Measurements from ENCODE around the gene HK2. TPM values are rescaled to one million over a fixed set of nuclear protein-coding genes. Genes with fewer than 3 reads are reported as not detected.
"Not testable (repeated sequence)": the region's sequence is repeated elsewhere in the genome, so short reads cannot be mapped to it uniquely, and the experiment has no call there.

The HK2 gene
- total RNA-seq, 2 experiments from 2014 or later: 42.6 to 44.7 TPM

- H3K27ac Mint-ChIP-seq: no peak overlapping the region
- DNase-seq (no peak), ATAC-seq (no peak)
- no peaks in the 10 kb centered on the region for H3K9me3 Mint-ChIP-seq (ENCODE audit: insufficient read depth)
- no peaks in the 10 kb centered on the region for H3K4me1 Mint-ChIP-seq (ENCODE audit: low read depth)
- H3K36me3 Mint-ChIP-seq (ENCODE audit: low read depth): peaks cover 73% of the 10 kb centered on the region
- CTCF ChIA-PET: no interaction called here
- H3K4me3 Mint-ChIP-seq: no peak overlapping the region
- H3K27me3 Mint-ChIP-seq (ENCODE audit: low read depth): no peaks in the 10 kb centered on the region
- POLR2A ChIA-PET: no interaction called here
These were observed 58.7 kb downstream of the HK2 start for GRCh38 chr2:74892609-74893008.

DNA sequence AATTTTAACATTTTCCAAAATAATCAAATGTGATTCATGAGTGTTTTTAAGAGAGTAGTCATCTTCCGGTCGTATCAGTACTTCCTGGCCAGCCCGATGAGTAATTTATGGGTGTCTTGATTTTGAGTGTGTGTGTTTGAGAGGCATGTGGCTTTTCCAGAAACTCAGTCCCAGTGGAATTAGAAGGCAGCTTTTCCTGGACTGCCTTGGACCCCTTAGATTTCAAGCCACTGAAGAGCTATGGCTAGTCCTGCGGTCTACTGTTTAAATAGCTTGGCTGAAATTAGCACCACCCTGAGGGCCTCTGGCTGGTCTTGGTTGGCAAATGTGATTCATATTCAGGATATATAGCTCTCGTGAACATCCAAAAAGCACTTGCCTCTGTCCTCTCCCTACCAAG lies 59.4 kb downstream of the HK2 start:
- H3K27ac Mint-ChIP-seq: no peak overlapping the region
- ChIA-PET POLR2A (no interaction called here), CTCF (no interaction called here)
- no peak overlapping the region for H3K4me3 Mint-ChIP-seq
- H3K36me3 Mint-ChIP-seq (ENCODE audit: low read depth): peaks cover 71% of the 10 kb centered on the region
- H3K9me3 Mint-ChIP-seq (ENCODE audit: insufficient read depth): no peaks in the 10 kb centered on the region
- no peak for DNase-seq
- ATAC-seq: no peak
- H3K4me1 Mint-ChIP-seq (ENCODE audit: low read depth): no peaks in the 10 kb centered on the region
- no peaks in the 10 kb centered on the region for H3K27me3 Mint-ChIP-seq (ENCODE audit: low read depth)

DNA sequence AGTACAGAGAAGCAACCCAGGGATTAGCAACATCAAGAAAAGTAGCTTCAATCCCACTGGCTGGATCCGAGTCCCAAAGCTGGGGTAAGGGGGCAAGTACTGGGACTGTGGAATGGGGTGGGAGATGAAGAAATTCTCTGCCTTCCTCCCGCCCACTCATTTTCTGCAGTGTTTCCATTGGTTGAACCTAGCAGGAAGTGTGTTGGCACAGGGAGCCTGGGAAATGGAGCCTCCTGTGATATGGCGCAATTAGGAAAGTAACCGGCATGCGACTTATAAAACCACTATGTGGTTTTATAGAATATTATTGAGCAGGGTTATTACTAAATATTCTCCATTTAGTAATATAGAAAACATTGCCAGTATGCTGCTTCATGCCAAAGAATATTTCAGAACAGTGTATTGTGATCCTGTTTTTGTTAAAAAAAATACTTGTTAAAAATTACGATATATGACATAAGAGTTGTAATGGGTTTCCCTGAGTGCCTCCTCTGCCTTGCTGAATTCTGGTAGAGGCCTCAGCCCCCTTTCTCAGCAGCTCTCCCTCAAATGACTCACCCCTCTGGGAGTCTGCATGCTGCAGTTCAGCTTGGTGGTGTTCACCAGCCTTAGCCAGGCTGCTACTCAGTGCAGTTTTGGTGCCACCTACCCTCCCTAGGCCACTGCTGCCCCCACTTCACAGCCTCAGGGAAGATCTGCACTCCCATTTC lies 60.5 kb downstream of the HK2 start:
- ATAC-seq: no peak
- H3K27ac Mint-ChIP-seq: no peak overlapping the region
- no peak overlapping the region for H3K4me3 Mint-ChIP-seq
- ChIA-PET POLR2A (no interaction called here), CTCF (no interaction called here)
- no peak for DNase-seq
- H3K9me3 Mint-ChIP-seq (ENCODE audit: insufficient read depth): no peaks in the 10 kb centered on the region
- peaks cover 69% of the 10 kb centered on the region for H3K36me3 Mint-ChIP-seq (ENCODE audit: low read depth)
- H3K27me3 Mint-ChIP-seq (ENCODE audit: low read depth): no peaks in the 10 kb centered on the region
- H3K4me1 Mint-ChIP-seq (ENCODE audit: low read depth): no peaks in the 10 kb centered on the region

DNA sequence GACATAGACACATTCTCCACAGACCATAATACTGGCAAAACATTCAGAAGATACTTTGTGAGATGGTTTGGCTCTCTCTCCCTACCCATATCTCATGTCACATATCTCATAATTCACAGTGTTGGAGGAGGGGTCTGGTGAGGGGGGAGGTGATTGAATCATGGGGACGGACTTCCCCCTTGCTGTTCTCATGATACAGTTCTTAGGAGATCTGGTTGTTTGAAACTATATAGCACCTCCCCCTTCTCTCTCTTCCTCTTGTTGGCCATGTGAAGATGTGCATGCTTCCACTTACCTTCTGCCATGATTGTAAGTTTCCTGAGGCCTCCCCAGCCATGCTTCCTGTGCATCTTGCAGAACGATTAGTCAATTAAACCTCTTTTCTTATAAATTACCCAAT lies 61.1 kb downstream of the HK2 start:
- no peak for DNase-seq
- Mint-ChIP-seq H3K9me3 (ENCODE audit: insufficient read depth) (no peaks in the 10 kb centered on the region), H3K27ac (no peak overlapping the region), H3K4me1 (ENCODE audit: low read depth) (no peaks in the 10 kb centered on the region), H3K27me3 (ENCODE audit: low read depth) (no peaks in the 10 kb centered on the region), H3K36me3 (ENCODE audit: low read depth) (peaks cover 63% of the 10 kb centered on the region), H3K4me3 (no peak overlapping the region)
- CTCF ChIA-PET: no interaction called here
- no peak for ATAC-seq
- POLR2A ChIA-PET: no interaction called here

- DNase-seq (no peak), ATAC-seq (no peak)
- H3K27me3 Mint-ChIP-seq (ENCODE audit: low read depth): no peaks in the 10 kb centered on the region
- no peaks in the 10 kb centered on the region for H3K4me1 Mint-ChIP-seq (ENCODE audit: low read depth)
- H3K36me3 Mint-ChIP-seq (ENCODE audit: low read depth): peaks cover 52% of the 10 kb centered on the region
- H3K4me3 Mint-ChIP-seq: no peak overlapping the region
- no peaks in the 10 kb centered on the region for H3K9me3 Mint-ChIP-seq (ENCODE audit: insufficient read depth)
- POLR2A ChIA-PET: no interaction called here
- CTCF ChIA-PET: no interaction called here
- no peak overlapping the region for H3K27ac Mint-ChIP-seq
These were observed 62.3 kb downstream of the HK2 start for GRCh38 chr2:74896232-74896631.

DNA sequence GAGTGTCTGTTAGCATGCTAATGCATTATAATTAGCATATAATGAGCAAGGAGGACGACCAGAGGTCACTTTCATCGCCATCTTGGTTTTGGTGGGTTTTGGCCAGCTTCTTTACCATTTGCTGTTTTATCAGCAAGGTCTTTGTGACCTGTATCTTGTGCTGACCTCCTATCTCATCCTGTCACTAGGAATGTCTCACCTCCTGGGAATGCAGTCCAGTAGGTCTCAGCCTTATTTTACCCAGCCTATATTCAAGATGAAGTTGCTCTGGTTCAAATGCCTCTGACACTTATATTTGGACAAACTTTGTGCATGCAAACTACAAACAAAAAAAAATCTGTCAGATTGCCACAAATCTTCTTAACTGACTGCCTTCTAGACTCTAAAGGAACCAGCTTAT lies 66.3 kb downstream of the HK2 start:
- H3K4me1 Mint-ChIP-seq (ENCODE audit: low read depth); H3K9me3 Mint-ChIP-seq (ENCODE audit: insufficient read depth); ATAC-seq; H3K27me3 Mint-ChIP-seq (ENCODE audit: low read depth); POLR2A ChIA-PET; H3K27ac Mint-ChIP-seq; H3K4me3 Mint-ChIP-seq; CTCF ChIA-PET; DNase-seq: not testable (repeated sequence)
- peaks cover 20% of the 10 kb centered on the region for H3K36me3 Mint-ChIP-seq (ENCODE audit: low read depth)

DNA sequence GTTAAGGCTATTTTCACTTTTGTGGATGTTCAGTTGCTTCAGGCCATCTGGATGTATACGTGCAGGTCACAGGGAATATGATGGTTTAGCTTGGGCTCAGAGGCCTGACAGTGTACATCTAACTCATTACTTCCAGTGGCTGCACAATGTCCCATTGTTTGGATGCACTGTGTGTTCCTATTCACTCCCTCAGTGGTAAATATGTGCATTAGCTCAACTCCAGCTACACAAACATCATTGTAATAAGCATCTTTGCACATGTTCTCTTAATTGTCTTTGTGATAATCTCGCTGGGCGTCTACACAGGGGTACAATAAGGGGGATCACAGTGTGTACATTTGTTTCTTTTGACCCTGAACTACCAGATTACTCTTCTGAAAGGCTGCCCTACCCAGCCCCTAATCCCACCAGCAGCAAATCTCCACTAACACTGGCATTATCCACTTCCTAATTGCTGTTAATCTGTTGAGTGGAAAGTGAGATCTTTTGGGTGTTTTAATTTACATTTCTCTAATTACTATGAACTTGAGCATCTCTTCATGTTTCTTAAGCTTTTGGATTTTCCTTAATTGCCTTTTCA lies 68.4 kb downstream of the HK2 start:
- H3K9me3 Mint-ChIP-seq (ENCODE audit: insufficient read depth): no peaks in the 10 kb centered on the region
- peaks cover 5% of the 10 kb centered on the region for H3K36me3 Mint-ChIP-seq (ENCODE audit: low read depth)
- ATAC-seq (no peak), DNase-seq (no peak)
- H3K4me1 Mint-ChIP-seq (ENCODE audit: low read depth): no peaks in the 10 kb centered on the region
- CTCF ChIA-PET: no interaction called here
- H3K4me3 Mint-ChIP-seq: no peak overlapping the region
- peaks cover 7% of the 10 kb centered on the region for H3K27me3 Mint-ChIP-seq (ENCODE audit: low read depth)
- H3K27ac Mint-ChIP-seq: no peak overlapping the region
- POLR2A ChIA-PET: no interaction called here

- H3K9me3 Mint-ChIP-seq (ENCODE audit: insufficient read depth): no peaks in the 10 kb centered on the region
- H3K36me3 Mint-ChIP-seq (ENCODE audit: low read depth): no peaks in the 10 kb centered on the region
- ChIA-PET CTCF (no interaction called here), POLR2A (no interaction called here)
- H3K4me1 Mint-ChIP-seq (ENCODE audit: low read depth): peaks cover 4% of the 10 kb centered on the region
- DNase-seq (no peak), ATAC-seq (no peak)
- H3K27ac Mint-ChIP-seq: no peak overlapping the region
- H3K27me3 Mint-ChIP-seq (ENCODE audit: low read depth): peaks cover 28% of the 10 kb centered on the region
- no peak overlapping the region for H3K4me3 Mint-ChIP-seq
These were observed 72.5 kb downstream of the HK2 start for GRCh38 chr2:74906395-74906794.

DNA sequence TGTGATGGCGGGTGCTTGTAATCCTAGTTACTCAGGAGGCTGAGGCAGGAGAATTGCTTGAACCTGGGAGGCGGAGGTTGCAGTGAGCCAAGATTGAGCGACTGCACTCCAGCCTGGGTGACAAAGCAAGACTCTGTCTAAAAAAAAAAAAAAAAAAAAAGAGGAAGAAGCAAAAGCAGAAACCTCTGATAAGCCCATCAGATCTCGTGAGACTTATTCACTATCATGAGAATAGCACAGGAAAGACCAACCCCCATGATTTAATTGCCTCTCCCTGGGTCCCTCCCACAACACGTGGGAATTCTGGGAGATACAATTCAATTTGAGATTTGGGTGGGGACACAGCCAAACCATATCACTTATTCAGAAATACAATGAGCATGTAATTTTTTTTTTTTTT lies 73.6 kb downstream of the HK2 start:
- peaks cover 34% of the 10 kb centered on the region for H3K27me3 Mint-ChIP-seq (ENCODE audit: low read depth)
- H3K36me3 Mint-ChIP-seq (ENCODE audit: low read depth); CTCF ChIA-PET; H3K4me1 Mint-ChIP-seq (ENCODE audit: low read depth); H3K9me3 Mint-ChIP-seq (ENCODE audit: insufficient read depth); DNase-seq; H3K4me3 Mint-ChIP-seq; H3K27ac Mint-ChIP-seq; ATAC-seq: not testable (repeated sequence)
- POLR2A ChIA-PET: interaction anchor here (0.7 kb wide), 1 partner anchor 11 kb away, joined by 4 read pairs; no protein-coding TSS in a partner anchor

DNA sequence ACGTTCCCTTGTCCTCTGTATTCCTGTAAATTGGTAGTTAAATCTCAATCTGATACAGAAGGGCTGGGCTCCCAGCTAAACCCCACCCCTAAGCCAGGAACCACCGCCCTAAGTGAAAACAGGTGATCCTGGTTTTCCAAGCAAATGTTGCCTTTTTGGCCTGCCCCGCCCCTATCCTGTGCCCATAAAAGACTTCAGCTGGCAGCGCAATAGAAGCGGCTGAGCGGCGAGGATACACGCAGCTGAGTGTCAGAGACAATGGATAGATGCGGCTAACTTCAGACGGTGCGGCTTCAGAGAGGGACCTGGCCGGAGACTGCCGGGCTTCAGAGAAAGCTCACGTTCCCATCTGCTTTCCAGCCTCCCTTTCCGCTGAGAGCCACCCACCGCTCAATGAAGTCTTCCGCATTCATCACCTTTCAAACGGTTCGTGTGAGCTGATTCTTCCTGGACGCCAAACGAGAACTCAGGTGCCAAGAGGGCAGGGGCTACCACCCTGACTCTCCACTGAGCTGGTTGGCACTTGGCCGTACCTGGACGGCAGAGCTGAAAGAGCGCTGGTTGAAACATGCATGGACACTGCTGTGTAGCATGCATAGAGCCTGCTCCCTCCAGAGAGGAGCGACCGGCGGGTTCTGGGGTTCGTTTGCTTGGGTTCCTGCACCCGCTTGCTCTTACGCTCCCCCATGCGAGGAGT lies 75.0 kb downstream of the HK2 start:
- Mint-ChIP-seq H3K27me3 (ENCODE audit: low read depth) (peaks cover 46% of the 10 kb centered on the region), H3K4me3 (no peak overlapping the region), H3K27ac (no peak overlapping the region), H3K4me1 (ENCODE audit: low read depth) (peaks cover 4% of the 10 kb centered on the region), H3K9me3 (ENCODE audit: insufficient read depth) (no peaks in the 10 kb centered on the region), H3K36me3 (ENCODE audit: low read depth) (no peaks in the 10 kb centered on the region)
- DNase-seq (no peak), ATAC-seq (no peak)
- ChIA-PET CTCF (interaction anchor here (1.1 kb wide), 1 partner anchor 11 kb away, joined by 3 read pairs; no protein-coding TSS in a partner anchor), POLR2A (no interaction called here)

DNA sequence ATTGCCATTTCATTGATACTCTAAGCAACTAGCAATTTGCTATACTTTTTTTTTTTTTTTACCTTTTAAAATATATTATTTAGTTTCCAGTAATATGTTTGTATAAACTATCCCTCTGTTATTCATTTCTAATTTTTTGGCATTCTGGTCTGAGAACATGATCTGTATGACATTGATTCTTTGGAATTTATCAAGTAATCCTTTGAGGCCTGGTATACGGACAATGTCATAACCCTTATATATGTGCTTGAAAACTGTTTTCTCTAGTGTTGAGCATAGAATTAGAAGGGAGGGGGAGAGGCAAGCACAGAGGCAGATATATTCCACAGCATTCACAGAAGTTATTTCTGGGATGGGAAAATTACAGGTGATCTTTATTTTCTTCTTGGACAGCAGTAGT lies 76.3 kb downstream of the HK2 start:
- Mint-ChIP-seq H3K27ac (no peak overlapping the region), H3K4me3 (no peak overlapping the region), H3K4me1 (ENCODE audit: low read depth) (peaks cover 13% of the 10 kb centered on the region), H3K27me3 (ENCODE audit: low read depth) (peaks cover 55% of the 10 kb centered on the region), H3K36me3 (ENCODE audit: low read depth) (no peaks in the 10 kb centered on the region), H3K9me3 (ENCODE audit: insufficient read depth) (no peaks in the 10 kb centered on the region)
- CTCF ChIA-PET: no interaction called here
- POLR2A ChIA-PET: no interaction called here
- DNase-seq (no peak), ATAC-seq (no peak)

GRCh38 chr2:74911061-74911460 lies 77.1 kb downstream of the HK2 start:
- H3K36me3 Mint-ChIP-seq (ENCODE audit: low read depth): no peaks in the 10 kb centered on the region
- H3K27me3 Mint-ChIP-seq (ENCODE audit: low read depth): peaks cover 57% of the 10 kb centered on the region
- H3K4me1 Mint-ChIP-seq (ENCODE audit: low read depth): peaks cover 21% of the 10 kb centered on the region
- ATAC-seq (no peak), DNase-seq (no peak)
- no peak overlapping the region for H3K4me3 Mint-ChIP-seq
- ChIA-PET POLR2A (no interaction called here), CTCF (no interaction called here)
- H3K27ac Mint-ChIP-seq: no peak overlapping the region
- H3K9me3 Mint-ChIP-seq (ENCODE audit: insufficient read depth): no peaks in the 10 kb centered on the region
